GM23338 (cell line): Measurements from ENCODE around the gene YIPF5.

ENCODE experiments used
- CREB1 ChIP-seq: fragments of 250-450 bp; sonication (Bioruptor Pico); IDR thresholded peaks from 2 replicates; pipeline ENCODE4 v1.5.0; 2020; ENCODE audit warnings: low read depth, mild to moderate bottlenecking, moderate library complexity
- CTCF ChIP-seq, 2 experiments: fragments of 200-600 bp in 1 of 2; sonication (generic) in 1 of 2; conservative IDR thresholded peaks; 2 replicates each; pipeline versions ENCODE4 v1.5.1 to v1.6.1; 2016 to 2017; ENCODE audit warnings: antibody characterized with exemption in 2 of 2, low read depth in 2 of 2, mild to moderate bottlenecking in 2 of 2, moderate library complexity in 1 of 2
- EZH2 ChIP-seq: fragments of 200-600 bp; sonication (generic); IDR thresholded peaks from one replicate; pipeline ENCODE4 v1.8.0; 2017; ENCODE audit warnings: antibody characterized with exemption, mild to moderate bottlenecking, low read depth; ENCODE audit not compliant: unreplicated experiment
- EZH2phosphoT487 ChIP-seq: fragments of 200-600 bp; sonication (generic); IDR thresholded peaks from one replicate; pipeline ENCODE4 v1.8.1; 2018; ENCODE audit warnings: antibody characterized with exemption; ENCODE audit not compliant: unreplicated experiment
- JUNB ChIP-seq: IDR thresholded peaks from one replicate; pipeline ENCODE4 v1.6.1; 2016; ENCODE audit warnings: antibody characterized with exemption; ENCODE audit not compliant: unreplicated experiment
- POLR2AphosphoS5 ChIP-seq: IDR thresholded peaks from 2 replicates; pipeline ENCODE4 v1.6.1; 2016; ENCODE audit warnings: antibody characterized with exemption, low read depth
- REST ChIP-seq: IDR thresholded peaks from one replicate; pipeline ENCODE4 v1.6.1; 2018; ENCODE audit warnings: antibody characterized with exemption; ENCODE audit not compliant: unreplicated experiment
- ZNF331 ChIP-seq: fragments of 250-450 bp; sonication (Bioruptor Pico); IDR thresholded peaks from 2 replicates; pipeline ENCODE4 v1.5.0; 2020; ENCODE audit warnings: low read depth, mild to moderate bottlenecking, moderate library complexity

- no peak for TF ChIP-seq CTCF (conservative IDR thresholded peaks at IDR 0.05; ENCODE audit: low read depth in 2 of 2)
- TF ChIP-seq CREB1 (CRISPR knock-in tag), result no peak
- TF ChIP-seq POLR2AphosphoS5, result no peak
- no peak for TF ChIP-seq EZH2
- no peak for TF ChIP-seq REST
- no peak for TF ChIP-seq ZNF331 (CRISPR knock-in tag)
- no peak for TF ChIP-seq JUNB
- no peak for TF ChIP-seq EZH2phosphoT487
Measured at GRCh38 chr5:144179226-144179625, 8.8 kb upstream of the YIPF5 start.
